HG03064 (cell line): ENCODE results near the gene IL24.

Experiments used
- ATAC-seq: cut with Tn5 transposase; IDR thresholded peaks from one replicate; pipeline ENCODE4 v1.9.1; 2021; ENCODE audit warnings: low read depth; ENCODE audit not compliant: unreplicated experiment

IL24 gene

DNA sequence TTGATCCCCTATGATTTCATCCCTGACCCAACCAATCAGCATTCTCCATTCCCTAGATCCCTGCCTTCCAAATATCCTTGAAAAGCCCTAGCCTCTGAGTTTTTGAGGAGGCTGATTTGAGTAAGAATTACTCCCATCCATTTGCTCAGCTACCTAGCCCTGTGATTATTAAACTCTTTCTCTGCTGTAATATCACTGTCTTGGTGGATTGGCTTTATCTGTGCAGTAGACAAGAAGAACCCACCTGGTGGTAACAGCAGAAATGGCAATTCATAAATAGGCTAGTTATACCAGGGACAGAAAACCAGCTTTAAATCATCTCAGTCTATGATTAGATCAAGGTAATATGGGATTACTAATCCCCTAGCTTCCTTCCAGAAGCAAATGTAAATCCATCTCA, 18.8 kb upstream of the IL24 start:
- ATAC-seq = no peak

DNA sequence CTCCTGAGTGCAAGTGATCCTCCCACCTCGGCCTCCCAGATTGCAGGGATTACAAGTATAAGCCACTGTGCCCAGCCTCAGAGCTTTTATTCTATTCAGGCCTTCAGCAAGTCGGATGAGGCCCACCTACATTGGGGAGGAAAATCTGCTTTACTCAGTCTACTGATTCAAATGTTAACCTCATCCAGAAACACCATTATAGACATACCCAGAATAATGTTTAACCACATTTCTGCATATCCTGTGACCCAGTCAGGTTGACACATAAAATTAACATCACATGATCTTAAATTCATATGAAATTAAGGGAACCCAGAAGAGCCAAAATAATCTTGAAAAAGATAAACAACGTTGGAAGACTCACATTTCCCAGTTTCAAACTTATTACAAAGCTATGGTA, 16.9 kb upstream of the IL24 start:
- ATAC-seq = no peak

DNA sequence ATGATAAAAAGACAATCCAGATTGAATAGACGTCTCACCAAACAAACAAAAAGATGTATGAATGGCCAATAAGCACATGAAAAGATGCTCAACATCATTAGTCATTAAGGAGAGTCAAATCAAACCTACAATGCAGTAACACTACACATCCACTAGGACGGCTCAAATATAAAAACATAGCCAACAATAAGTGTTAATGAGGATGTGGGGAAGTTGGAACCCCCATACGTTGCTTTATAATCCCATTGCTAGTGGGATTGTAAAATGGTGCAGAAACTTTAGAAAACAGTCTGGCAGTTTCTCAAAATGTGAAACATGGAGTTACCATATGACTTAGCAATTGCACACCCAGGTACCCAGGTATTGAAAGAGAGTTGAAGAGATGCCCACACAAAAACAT, 14.7 kb upstream of the IL24 start:
- ATAC-seq = no peak

DNA sequence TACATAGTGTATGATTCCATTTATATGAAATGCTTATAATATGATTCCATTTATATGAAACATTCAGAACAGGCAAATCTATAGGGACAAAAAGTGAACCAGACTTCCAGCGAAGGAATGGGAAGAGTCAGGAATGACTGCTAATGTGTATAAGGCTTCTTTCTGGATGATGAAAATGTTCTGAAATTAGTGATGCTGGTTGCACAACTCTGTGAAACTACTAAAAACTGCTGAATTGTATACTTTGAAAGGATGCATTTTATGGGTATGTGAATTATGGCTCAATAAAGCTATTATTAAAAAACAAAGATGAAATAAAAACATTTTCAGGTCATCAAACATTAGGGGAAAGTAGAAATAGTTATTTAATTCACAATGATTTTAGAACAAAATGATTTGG, 14.1 kb upstream of the IL24 start:
- ATAC-seq = no peak

DNA sequence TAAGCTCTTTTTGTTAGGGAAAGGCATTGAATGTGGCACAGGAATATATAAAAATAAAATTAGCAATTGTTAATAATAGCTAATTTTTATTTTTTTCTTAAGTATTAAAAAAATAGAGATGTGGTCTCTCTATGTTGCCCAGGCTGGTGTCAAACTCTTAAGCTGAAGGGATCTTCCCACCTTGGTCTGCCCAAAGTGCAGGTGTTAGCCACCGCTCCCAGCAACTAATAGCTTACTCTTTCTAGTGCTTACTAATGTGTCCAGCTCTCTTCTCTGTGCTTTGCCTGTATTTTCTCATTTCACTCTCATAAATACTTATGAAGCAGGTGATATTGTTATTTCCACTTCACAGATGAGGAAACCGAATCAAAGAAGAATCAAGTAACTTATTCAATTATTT, 13.4 kb upstream of the IL24 start:
- ATAC-seq = no peak

DNA sequence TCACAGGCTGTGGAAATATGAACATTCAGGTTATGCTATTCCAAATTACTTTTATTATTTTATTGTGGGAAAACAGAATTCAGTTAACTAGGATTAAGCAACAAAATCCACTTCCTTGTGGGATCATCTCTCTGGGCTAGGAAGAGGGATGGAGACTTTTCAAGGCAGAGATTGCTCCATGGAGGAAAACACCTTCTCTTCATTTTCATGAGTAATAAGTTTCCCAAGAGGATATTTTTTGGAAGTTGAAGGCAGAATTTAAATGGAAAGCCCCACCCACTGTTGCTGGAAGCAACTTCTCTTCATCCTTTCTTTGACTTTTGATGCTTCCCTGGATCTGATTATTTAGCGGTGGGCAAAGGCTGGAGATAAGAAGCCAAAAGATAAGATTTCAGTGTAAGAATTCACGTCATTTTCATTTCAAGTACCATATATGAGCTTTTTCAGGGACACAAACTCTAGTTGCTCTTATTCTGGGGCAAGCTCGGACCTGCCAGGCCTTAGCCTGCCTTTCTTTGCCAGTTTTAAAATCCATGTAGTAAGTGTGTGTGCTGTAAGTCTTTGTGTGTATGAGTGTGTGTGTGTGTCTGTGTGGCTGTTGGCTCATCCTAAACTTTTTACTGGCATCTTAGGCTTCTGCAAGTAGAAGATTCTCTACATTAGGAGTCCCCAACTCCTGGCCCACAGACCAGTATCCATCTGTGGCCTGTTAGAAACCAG, 11.7 kb upstream of the IL24 start:
- ATAC-seq = no peak

DNA sequence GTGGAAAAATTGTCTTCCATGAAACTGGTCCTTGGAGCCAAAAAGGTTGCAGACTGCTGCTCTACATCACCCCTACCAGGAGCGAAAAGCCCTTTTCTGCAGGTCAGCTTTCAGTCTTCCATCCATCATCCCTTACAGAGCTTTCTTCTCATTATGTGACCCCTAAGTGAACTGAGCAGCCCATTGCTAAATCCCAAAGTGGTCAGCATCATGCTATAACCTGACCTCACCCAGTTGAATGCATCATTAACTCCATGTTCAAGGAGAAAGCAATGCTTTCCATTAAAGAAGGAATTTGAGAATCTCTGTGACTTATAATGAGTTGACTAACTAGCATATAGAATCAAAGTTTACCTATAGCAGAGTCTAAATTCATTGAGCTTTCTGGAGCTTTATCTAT, 10.4 kb upstream of the IL24 start:
- ATAC-seq = no peak

DNA sequence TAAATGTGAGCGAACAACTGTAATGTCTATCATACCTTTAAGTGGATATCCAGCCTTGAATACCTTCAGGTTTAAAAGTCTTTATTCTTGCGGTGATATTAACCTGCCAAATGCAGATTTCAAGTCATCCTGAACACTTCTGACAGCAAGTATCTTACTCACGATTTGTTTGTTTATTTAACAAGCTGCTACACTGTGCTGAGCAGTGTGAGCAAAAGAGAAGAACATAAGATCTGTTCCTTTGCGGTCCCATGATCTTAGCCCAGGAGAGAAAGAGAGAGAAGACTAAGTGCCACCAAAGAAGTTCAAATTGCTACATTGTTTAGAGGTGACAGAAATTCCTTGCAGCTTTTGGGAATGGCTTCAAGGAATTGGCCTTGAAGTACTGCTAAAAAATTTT, 9.5 kb upstream of the IL24 start:
- ATAC-seq = no peak

DNA sequence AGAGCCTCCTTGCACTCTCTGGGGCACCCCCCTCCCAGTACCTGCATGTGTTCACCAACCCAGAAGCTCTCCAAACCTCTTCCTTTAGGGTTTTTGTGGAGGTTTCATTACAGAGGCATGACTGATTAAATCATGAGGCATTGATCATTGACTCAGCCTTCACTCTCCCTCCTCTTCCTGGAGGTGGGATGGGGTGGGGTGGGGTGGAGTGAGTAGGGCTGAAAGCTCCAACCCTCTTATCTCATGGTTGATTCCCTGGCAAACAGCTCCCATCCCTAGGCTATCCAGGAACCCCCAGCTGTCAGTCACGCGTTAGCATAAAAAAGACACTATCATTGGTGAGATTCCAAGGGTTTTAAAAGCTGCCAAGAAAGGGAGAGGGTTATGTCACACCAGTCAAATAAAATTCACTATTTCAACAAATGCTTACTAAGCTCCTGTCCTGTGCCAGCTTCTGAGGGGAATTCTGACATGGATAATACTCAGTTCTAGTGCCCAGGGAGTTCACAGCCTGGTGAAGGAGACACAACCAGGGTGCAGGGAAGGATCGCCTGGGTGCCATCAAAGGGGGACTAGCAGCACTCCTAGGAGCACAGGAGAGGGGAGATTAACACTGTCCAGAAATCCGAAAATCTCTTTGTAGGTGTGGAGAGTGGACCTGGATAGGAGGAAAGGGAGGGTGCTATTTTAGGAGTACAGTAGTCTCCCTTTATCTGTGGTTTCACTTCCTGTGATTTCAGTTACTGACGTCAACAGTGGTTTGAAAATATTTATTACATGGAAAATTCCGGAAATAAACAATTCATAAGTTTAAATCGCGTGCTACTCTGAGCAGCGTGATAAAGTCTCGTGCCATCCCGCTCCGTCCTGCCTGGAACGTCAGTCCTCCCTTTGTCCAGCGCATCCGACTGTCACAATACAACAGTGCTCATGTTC, 6.8 kb upstream of the IL24 start:
- ATAC-seq = no peak

DNA sequence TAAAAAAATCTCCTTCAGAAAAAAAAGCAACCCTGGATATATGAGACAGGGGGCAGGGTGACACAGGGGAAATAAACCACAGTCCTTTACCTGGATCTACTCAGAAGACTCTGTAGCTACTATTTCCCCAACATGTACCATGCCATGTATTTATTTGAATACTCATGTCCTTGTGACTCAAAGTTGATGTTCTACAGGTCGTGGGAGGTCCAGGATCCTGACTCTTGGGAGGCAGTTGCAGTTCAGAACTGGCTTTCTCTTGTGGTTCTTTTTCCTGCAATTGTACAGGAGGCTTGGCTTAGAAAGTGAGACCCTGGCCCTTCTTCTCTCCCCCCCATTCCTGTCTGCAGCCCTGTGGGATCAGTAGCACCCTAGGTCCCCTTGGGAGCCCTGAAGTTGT, 5.8 kb upstream of the IL24 start:
- ATAC-seq = no peak

DNA sequence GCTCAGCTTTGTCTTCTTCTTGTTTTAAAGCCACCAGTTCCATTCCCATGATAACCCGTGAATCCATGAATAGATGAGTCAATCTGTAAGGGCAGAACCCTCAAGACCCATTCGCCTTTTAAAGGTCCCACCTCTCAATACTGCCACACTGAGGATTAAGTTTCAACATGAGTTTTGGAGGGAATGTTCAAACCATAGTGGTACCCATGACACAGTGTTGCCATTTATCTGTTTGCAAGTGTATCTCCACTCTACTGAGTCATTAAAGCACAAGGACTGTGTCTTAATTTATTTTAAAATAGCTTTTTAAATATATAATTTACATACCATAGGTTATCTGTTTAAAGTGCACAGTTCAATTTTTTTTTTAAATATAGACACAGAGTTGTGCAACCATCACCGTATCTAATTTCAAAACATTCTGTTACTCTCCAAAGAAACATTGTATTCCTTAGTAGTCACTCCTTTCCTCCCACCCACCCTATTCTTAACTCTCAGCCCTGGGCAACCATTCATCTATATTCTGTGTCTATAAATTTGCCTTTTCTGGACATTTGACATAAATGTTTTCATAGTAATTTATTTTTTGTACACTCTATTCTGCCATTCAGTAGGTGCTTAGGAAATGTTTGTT, 4.8 kb upstream of the IL24 start:
- no peak for ATAC-seq

DNA sequence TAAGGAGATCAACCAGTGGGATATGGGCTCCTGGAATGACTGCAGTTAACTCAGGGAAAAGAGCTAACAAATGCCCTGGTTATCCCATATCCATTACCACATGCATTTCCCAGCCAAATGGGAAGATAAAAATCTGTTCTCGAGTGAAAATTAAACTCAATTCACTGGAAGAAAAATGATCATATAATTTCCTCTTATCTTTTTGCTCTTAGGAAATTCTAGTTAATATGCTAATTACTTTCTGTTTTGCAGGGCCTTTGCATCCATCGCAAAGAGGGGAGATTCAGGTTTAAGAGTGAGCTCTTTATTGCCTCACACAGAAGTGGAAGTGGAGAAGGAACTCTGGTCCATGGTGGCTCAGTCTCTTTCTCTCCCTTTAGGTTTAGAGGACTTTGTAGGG, 3.9 kb upstream of the IL24 start:
- ATAC-seq = no peak

DNA sequence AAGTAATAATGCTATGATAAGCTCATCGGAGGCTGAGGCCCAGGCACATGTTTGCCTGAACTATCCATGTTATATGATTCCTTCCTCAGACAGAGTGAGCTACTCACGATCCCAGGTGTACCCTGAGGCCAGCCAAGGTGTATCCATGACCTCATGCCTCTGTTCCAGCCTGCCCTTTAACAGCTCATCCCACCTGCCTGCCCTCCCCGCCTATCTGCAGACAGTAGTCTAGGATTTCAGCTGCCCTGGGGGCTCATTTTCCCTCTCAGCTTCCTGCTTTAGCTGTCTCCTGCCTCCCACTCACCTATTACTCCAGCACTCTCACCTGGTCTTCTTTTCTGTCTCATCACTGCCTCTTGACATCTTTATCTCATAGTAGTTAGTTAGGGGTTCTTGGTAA, 1.9 kb upstream of the IL24 start:
- no peak for ATAC-seq

DNA sequence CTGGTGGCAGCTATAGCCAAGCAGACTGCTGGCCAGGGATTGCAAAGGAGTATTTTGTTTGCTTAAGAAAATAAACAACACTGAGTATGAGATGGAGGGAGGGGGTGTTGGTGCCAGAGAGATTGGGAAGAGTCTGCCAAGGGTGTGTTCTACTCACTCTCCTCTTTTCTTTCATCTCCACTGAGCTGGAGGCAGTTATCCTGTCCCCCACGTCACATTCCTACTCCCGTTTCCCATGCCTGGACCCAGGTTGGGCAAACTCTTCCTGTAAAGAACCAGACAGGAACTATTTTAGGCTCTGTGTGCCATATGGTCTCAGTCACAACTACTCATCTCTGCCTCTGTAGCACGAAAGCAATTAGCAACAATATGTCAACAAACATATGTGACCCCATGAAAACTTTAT, 1.4 kb upstream of the IL24 start:
- ATAC-seq = no peak

DNA sequence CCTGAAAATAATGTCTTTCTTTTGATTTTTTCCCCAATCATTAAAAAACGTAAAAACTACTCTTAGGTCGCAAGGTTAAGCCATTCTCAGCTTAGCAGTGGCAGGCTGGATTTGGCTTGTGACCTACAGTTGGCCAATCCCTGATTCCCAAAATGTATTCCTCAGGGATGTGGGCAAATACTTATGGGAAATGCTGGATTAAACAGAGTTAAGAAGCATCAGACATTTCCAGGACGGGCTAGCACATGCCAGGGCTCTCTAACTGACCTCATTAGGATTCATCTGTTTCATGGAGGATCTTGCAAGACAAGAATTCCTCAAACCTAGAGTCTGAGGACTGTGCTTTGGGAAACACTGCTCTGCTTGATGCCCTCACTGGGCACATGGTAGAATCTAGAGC, 982 bp upstream of the IL24 start:
- ATAC-seq = no peak

DNA sequence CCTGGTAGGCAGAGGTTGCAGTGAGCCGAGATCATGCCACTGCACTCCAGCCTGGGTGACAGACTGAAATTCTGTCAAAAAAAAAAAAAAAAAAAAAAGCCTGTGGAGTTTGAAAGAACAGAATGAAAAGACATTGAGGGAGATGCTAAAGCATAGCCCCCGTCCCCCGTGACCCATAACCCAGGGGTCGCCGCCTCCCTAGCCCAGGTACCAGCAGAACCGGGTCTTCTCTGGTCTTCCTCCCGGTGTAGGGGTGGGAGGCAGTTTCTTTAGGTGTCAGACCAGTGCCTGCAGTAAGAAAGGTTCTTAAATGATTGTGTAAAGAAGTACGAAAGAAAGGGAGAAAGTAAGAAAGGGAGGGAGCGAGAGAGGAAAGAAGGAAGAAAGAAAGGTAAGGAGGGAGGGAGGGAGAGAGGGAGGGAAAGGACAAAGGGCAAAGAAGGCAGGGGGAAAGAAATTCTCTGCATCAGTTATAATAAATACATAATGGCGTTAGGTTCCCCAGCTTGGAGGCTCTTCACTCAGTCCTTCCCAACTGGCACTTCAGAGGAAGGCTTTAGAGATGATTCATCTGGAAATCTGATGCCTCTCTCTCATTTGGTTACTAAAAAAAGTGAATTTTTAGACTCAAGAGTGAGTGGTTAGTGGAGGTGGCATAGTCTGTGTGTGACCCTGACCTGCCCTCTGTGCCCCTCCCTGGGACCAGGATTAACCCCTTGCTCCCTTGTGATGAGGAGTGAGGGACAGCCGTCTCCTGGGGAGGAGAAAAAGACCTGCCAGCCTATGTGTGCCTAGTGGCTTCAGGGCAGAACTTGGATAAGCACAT, 1.1 kb downstream of the IL24 start:
- no peak for ATAC-seq

DNA sequence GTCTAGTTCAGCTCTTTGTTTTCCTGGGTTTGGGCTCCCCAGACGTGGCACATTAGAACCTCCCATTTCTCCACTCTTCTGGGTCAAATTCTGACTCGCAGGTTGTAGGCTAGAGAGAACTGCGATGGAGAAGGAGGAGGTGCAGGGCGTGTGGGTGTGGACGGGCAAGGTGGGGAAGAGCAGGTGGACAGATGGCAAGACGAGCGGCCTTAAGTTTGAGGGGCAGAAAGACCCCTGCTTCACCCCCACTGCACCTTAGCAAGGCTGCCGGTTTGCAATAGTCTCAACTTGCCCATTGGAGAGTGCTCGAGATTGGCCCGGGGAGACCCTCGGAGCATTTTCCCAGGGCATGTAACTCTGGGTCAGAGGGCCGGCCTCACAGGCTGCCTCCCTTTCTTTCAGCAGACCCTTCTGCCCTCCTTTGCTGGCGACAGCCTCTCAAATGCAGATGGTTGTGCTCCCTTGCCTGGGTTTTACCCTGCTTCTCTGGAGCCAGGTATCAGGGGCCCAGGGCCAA, 1.7 kb downstream of the IL24 start:
- no peak for ATAC-seq

DNA sequence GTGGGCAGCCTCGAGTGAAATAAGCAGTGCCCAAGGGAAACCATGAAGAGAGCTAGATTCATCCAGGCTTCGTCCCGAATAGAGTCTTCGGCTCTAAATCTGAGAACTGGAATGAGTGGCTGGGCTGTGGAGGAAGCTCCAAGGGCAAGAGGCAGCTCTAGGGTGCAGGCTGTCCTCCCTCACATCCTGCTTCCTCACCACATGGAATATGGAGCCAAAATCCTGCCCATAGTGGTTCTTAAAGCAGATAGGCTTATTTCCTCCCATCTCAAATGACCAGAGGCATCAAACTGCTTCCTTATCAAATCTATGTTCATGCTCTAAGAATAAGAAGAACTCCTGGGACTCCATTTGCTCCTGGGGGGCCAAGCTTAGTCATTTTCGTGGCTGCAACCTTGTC, 2.5 kb downstream of the IL24 start:
- no peak for ATAC-seq

DNA sequence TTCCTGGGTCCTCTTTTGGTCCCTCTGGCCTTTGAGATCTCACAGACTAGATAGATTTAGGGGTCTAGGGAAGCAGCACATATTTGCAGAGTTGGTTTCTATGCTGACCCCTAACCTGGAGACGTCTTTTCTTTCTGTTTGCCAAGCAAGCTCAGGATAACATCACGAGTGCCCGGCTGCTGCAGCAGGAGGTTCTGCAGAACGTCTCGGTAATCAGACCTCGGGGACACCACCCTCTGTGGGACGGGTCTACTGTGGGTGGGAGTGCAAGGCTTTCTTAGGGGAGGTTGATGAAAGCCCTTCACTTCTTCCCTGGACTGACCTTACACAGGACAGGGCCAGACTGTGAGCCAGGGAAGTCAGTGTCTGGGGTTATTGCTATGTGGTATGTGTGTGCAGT, 2.9 kb downstream of the IL24 start:
- ATAC-seq = no peak

DNA sequence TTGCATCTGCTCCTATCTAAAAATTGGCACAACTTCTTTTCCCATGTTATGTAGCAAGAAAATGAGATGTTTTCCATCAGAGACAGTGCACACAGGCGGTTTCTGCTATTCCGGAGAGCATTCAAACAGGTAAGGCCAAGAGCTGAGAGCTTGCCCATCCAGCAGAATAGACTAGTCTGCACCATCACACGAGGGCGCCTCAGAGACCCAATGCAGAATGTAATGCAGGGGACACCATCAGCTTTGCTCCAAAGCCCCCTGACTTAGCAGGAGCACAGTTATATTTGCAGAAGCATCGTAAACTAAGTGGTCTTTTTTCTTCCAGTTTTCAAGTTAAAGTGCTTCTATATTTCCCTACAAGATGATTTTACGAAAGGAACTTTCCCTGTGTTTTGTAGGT, 4.7 kb downstream of the IL24 start:
- ATAC-seq = no peak

DNA sequence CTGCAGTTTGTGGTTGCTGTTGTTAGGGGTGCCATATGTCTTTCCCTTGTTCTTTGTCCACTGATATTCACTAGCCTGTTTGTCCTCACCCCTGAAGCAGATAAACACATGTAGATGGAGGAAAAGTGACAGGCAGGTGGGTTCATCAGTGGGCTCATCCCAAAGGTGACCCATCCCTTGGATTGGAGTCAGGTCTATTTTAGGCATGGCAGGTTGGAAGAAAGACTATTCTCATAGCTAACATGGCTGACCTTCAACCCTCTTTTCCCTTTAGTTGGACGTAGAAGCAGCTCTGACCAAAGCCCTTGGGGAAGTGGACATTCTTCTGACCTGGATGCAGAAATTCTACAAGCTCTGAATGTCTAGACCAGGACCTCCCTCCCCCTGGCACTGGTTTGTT, 5.5 kb downstream of the IL24 start:
- no peak for ATAC-seq
